ENCODE measurements around the gene XPNPEP1. TPM values are rescaled to one million over a fixed set of nuclear protein-coding genes. Genes with fewer than 3 reads are reported as not detected.

XPNPEP1 gene
- total RNA-seq, 2 experiments from 2014 or later: 50.3 to 54.3 TPM

DNA sequence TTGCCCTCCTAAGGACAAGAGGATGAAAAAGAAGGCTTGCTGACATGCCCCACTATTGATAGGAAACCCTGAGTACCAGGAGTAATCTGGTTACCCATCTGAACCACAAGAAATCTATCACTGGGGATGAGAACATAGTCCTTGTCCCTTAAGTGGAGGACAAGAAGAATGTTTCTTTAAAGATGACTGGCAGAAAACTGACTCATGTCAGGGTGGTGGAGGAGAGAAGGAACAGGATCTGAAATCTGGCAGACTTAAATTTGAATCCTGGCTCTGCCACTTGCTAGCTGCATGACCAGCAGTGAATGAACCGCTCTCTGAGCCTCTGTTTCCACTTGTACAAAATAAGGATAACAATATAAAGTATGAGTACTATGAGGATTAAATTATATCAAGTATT is 38.9 kb upstream of the XPNPEP1 start:
- no peaks in the 10 kb centered on the region for H3K36me3 Mint-ChIP-seq (ENCODE audit: low read depth)
- no peaks in the 10 kb centered on the region for H3K9me3 Mint-ChIP-seq
- CTCF ChIA-PET: no interaction called here
- Histone ChIP-seq H3K4me3 (ENCODE audit: low read length) (no peak overlapping the region), H3K9me3 (ENCODE audit: control insufficient read depth in 1 of 2, insufficient read depth in 1 of 2, low read length in 2 of 2) (no peaks in the 10 kb centered on the region), H3K36me3 (ENCODE audit: insufficient read depth, low read length) (no peaks in the 10 kb centered on the region), H3K27me3 (ENCODE audit: control insufficient read depth in 1 of 2, insufficient read depth in 2 of 2, low read length in 2 of 2) (no peaks in the 10 kb centered on the region), H3K4me1 (ENCODE audit: insufficient read depth, low read length) (no peaks in the 10 kb centered on the region), H3K27ac (ENCODE audit: low read depth in 1 of 2, low read length in 2 of 2) (no peak overlapping the region)
- H3K27ac Mint-ChIP-seq: no peak overlapping the region
- H3K4me1 Mint-ChIP-seq (ENCODE audit: low read depth): no peaks in the 10 kb centered on the region
- POLR2A ChIA-PET: no interaction called here
- H3K27me3 Mint-ChIP-seq: no peaks in the 10 kb centered on the region
- H3K4me3 Mint-ChIP-seq: no peak overlapping the region
- DNase-seq: no peak
- no peak for ATAC-seq (ENCODE audit: poor library complexity)
- intact Hi-C loops (cut with DNase I, micrococcal nuclease): no loop called here
- TF ChIP-seq, protein P1, sequence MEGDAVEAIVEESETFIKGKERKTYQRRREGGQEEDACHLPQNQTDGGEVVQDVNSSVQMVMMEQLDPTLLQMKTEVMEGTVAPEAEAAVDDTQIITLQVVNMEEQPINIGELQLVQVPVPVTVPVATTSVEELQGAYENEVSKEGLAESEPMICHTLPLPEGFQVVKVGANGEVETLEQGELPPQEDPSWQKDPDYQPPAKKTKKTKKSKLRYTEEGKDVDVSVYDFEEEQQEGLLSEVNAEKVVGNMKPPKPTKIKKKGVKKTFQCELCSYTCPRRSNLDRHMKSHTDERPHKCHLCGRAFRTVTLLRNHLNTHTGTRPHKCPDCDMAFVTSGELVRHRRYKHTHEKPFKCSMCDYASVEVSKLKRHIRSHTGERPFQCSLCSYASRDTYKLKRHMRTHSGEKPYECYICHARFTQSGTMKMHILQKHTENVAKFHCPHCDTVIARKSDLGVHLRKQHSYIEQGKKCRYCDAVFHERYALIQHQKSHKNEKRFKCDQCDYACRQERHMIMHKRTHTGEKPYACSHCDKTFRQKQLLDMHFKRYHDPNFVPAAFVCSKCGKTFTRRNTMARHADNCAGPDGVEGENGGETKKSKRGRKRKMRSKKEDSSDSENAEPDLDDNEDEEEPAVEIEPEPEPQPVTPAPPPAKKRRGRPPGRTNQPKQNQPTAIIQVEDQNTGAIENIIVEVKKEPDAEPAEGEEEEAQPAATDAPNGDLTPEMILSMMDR (IDR thresholded peaks at IDR 0.05): no peak

DNA sequence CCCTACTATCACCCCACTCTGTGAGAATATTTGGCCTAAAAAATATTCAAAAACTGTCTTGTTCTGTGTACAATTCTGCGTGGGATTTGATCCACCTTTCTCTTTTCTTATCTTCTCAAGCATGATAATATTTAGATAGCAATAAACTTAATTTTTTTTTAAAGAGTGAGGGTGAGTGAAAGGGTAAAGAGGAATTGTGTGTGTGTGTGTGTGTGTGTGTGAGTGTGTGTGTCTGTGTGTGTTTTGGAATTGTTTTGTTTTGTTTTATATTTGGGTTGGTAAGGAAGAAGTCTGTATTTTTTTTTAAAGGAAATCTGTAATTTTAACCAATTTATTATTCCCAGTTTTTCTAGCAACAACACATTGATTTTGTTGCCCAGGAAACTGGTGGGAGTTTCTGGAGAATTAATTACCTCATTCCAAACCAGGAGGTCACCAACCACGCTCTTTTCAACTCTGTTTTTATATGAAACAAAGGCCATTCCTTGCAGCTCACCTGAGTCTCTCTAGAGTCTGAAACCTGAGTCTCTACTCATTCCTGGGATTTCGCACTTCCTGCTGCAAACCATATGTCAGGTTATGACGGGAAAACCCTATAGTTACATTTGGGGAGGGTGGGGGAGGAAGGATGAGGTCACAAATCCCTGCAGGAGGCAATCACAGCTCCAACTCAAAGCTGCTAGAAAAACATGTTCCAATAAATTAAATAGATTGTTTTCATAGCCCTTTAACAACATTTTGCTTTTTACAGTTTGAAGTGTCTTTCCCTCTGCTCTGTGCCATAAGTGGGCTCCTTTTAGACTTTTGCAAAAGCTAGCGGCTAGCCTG is 38.1 kb upstream of the XPNPEP1 start:
- H3K36me3 ChIP-seq (ENCODE audit: insufficient read depth, low read length): no peaks in the 10 kb centered on the region
- no peaks in the 10 kb centered on the region for H3K27me3 Mint-ChIP-seq
- H3K4me3 Mint-ChIP-seq: no peak overlapping the region
- no peak overlapping the region for H3K4me3 ChIP-seq (ENCODE audit: low read length)
- intact Hi-C loops (cut with DNase I, micrococcal nuclease): no loop called here
- H3K9me3 Mint-ChIP-seq: no peaks in the 10 kb centered on the region
- TF ChIP-seq, protein P1 (IDR thresholded peaks at IDR 0.05): no peak
- H3K4me1 ChIP-seq (ENCODE audit: insufficient read depth, low read length): peaks cover 3% of the 10 kb centered on the region
- H3K27ac Mint-ChIP-seq: no peak overlapping the region
- H3K36me3 Mint-ChIP-seq (ENCODE audit: low read depth): no peaks in the 10 kb centered on the region
- DNase-seq (no peak), ATAC-seq (ENCODE audit: poor library complexity) (no peak)
- no peak overlapping the region for H3K27ac ChIP-seq (ENCODE audit: low read depth in 1 of 2, low read length in 2 of 2)
- CTCF ChIA-PET: no interaction called here
- POLR2A ChIA-PET: no interaction called here
- no peaks in the 10 kb centered on the region for H3K4me1 Mint-ChIP-seq (ENCODE audit: low read depth)
- no peaks in the 10 kb centered on the region for H3K27me3 ChIP-seq (ENCODE audit: control insufficient read depth in 1 of 2, insufficient read depth in 2 of 2, low read length in 2 of 2)
- no peaks in the 10 kb centered on the region for H3K9me3 ChIP-seq (ENCODE audit: control insufficient read depth in 1 of 2, insufficient read depth in 1 of 2, low read length in 2 of 2)

DNA sequence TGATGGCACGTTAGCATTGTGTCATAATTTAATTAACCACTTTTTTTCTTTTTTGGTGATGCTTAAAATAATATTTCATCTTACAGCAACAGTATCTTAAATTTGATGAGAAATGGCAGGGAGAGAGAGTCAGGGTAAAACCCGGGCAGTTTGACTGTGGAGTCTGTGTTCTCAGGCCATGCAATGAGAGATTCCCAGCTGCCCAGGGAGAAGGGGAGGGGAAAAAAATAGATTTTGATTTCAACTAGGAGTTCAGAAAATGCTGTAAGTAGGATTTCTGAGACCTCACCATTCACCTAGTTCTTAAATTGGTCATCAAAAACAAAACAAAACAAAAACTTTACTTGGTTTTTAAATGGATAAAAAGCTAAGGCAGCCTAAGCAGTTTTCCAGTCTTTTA is 37.4 kb upstream of the XPNPEP1 start:
- Mint-ChIP-seq H3K9me3 (no peaks in the 10 kb centered on the region), H3K4me1 (ENCODE audit: low read depth) (no peaks in the 10 kb centered on the region), H3K4me3 (no peak overlapping the region), H3K27me3 (no peaks in the 10 kb centered on the region), H3K27ac (no peak overlapping the region), H3K36me3 (ENCODE audit: low read depth) (no peaks in the 10 kb centered on the region)
- H3K4me3 ChIP-seq (ENCODE audit: low read length): no peak overlapping the region
- ATAC-seq (ENCODE audit: poor library complexity): no peak
- TF ChIP-seq, protein P1 (IDR thresholded peaks at IDR 0.05): no peak
- H3K27me3 ChIP-seq (ENCODE audit: control insufficient read depth in 1 of 2, insufficient read depth in 2 of 2, low read length in 2 of 2): no peaks in the 10 kb centered on the region
- H3K27ac ChIP-seq (ENCODE audit: low read depth in 1 of 2, low read length in 2 of 2): no peak overlapping the region
- no peak for DNase-seq
- no peaks in the 10 kb centered on the region for H3K9me3 ChIP-seq (ENCODE audit: control insufficient read depth in 1 of 2, insufficient read depth in 1 of 2, low read length in 2 of 2)
- H3K4me1 ChIP-seq (ENCODE audit: insufficient read depth, low read length): peaks cover 3% of the 10 kb centered on the region
- ChIA-PET POLR2A (no interaction called here), CTCF (no interaction called here)
- intact Hi-C loops (cut with DNase I, micrococcal nuclease): no loop called here
- no peaks in the 10 kb centered on the region for H3K36me3 ChIP-seq (ENCODE audit: insufficient read depth, low read length)
